Activated T-cell treated with anti-CD3 and anti-CD28 coated beads for 24 hours (primary cell): ENCODE results near the gene PALLD.

Source experiments
- DNase-seq: peaks from one replicate; pipeline ENCODE4 v3.0.0-alpha.2; 2020; ENCODE audit warnings: low read depth

The PALLD gene

DNA sequence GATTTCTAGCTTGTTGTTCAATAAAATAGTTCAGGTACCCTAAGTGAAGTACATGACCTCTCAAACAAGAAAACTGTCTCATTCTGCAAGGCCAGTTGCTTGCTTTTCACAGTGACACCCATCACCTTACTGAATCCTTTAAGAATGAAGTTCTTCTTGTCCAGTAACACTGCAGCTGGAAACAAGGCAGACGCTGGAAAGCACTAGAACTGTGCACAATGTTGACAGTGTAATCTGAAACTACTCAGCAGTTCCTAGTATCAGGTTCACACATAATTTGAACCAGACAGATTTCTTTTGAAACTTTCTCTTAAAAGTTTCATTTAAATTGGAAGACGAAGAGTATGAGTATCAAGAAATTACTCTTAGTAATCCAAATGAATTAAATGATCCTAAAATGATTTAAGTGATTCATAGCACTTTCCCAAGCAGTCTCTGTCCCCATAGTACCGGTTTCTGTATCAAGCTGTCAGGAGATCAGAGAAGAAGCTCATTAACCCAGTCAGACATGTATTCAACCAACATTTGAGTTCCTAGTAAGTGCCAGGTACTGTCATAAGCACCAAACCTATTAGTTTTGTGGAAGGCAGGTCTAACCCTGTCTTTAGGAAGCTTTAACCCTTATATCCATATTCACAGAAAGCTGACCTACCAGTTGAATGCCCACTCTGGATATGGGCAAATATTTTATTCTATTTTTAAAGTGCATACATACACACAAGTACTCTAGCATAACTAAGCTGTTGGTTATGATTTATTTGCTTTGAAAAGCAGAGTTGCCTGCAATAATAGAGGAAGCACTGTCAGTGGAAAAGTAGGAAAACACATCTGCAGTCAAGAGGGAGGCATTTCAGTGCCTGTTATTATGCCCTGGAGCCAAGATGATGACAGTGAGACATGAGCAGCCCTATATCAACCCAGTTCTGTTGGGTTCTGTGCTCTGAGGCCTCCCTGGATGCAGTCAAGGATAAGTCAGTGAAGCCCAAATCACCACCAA, 63.6 kb downstream of the PALLD start:
- DNase-seq: no peak

DNA sequence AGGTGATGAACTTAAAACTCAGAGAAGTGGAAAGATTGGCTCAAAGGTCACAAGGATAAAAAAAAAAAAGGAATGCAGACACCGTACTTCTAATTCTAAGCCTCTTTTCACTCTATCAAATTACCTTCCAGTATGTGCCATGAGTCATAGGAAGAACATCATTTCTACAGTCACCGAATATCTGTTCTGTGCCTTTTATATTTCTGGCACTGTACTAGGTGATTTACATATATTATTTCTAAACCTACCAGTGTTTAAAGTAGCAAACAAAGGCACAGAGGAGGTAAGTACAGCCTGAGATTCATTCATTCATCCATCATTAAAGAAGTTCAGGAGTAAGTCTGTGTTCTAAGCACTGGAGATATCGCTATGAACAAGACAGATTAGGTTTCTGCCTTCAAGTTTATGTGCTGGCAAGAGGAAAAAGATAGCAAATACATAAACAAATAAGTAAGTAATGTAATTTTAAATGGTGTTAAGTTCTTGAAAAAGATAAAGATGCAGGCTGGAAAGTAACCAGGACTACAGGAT, 65.3 kb downstream of the PALLD start:
- DNase-seq: no peak

DNA sequence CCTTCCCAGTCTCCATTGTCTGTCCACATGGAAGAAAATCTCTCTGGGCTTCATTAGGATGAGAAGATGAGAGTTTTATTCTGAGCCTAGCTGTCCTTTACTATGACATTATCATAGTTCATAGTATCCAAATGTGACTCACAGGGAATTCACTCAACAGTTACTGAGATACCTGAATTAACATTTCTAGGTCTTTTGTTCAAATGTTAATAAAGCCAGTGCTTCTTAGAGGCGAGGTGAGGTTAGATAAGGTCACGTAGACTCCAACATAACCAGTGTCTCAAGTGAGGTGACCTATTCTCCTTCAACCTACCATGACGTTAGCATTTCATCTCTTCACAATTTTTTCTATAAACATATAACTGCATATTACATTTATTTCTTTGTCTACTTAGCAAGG, 67.2 kb downstream of the PALLD start:
- DNase-seq: no peak

DNA sequence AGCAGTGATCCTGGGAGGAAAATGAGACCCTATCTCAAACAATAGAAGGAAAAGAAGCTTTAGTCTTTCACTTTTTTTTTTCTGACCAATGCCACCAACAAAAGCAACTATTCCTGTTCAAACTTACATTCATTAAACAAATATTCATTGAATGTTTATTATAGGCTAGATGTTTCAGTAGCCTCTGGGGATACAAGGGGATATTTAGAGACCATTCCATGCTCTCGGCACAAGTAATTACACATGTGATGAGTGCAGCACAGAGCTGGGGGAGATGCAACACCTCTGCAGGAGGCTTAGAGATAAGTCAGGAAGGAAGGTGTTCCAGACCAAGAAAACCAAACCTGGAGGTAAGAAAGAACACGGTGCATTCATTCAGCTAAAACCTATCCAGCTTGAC, 68.3 kb downstream of the PALLD start:
- no peak for DNase-seq

DNA sequence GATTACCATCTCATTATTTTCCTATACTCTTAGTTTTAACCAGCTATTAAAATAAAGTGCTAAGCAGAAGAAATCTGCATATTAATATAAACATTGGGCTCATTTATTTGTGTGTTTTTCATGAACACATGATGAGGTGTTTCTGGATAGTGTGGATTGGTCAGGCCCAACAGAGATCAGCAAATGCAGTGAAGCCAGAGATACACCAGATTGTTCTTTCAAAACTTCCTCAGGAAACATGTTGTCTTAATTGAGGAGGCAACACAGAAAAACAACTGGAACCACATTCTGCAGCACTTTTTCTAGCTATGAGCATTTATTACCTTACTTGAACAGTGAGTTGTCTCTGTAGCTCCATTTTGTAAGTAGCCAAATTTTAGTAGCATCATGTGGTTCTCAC, 69.9 kb downstream of the PALLD start:
- DNase-seq: no peak

DNA sequence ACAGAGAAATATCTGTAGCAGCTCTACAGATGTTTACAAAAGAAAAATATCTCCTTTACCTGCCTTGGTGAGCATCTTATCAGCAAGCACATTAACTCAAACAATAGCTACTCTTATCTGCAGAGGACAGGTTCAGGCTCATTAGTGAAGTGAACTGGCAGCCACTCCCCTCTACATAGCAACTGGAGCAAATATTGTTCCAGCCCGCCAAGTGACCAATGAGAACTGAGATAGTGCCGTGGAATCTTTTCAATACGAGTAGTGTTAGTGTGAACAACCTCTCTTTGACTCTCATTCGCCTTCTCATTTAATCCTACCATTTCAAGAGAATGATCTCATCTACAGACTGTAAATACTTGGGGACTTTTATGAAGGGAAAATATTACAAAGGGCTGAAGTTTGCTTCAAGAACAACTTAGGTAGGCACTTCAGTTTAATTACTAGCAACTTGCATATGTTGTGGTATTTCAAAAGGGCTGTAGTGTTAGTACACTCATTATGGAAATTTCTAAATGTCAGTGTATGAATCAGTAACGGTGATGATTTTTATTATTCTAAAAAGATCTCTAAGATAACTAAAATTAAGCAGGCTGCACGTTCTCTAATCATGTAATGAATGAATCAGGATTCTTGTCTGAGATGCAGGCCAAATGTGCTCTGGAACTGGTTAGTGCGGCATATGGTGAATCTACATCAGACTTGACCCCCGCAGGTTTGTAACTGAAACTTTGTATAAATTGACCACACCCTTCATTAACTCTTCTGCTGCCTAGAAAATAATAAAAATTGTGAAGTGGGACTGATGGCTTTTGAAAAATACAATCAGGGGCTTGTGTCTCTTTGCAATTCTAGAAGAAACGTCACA, 72.4 kb downstream of the PALLD start:
- no peak for DNase-seq

DNA sequence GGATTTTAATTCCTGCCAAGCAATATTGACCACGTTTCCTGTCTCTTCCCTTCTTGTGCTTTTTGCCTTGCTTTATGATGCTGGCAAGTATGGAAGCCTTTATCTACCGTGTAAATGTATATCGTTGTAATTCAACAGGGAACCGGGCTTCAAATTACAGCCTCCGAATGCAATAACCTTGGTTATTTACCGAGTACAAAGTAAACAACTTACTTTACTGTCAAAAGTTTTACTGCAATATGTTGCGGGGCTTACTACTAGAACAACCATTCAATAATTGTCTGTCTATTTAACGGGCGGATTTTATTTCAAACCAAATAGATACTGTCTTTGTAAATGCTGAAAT, 73.1 kb downstream of the PALLD start:
- DNase-seq: no peak

DNA sequence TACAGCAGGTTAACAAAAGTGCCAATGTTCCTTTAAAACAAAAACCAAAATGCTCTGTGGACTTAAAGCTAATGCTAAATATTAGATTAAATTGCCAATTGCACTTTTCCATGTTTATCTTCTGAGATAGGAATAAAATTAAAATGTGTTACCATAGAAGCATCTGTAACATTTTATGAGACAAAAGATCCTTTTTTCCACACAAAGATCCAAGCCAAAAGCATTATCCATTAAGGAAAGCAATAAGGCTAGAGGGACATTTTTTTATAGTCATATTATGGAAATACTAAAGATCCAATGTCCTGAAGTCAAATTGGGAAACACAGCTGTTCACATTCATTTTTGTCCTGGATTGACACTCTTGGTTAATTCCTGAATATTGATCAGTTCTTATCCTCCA, 73.6 kb downstream of the PALLD start:
- no peak for DNase-seq

DNA sequence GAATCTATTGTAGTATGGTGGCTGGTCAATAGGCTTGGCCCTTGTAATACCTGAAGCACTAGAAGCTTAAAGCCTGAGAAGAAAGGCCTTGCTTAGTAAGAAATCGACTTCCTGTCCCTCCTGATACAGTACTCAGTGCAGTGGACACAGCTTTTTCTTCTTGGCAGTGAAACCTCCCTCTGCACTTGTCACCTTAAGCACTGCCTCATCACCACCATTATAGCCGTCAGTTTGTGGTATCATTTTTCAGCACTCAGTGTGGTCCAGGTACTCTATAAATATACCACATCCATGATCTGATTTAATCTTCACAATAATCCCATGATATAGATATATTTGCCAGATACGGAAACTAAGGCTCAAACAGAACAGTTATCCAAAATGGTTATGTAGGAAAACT, 75.2 kb downstream of the PALLD start:
- DNase-seq: no peak

DNA sequence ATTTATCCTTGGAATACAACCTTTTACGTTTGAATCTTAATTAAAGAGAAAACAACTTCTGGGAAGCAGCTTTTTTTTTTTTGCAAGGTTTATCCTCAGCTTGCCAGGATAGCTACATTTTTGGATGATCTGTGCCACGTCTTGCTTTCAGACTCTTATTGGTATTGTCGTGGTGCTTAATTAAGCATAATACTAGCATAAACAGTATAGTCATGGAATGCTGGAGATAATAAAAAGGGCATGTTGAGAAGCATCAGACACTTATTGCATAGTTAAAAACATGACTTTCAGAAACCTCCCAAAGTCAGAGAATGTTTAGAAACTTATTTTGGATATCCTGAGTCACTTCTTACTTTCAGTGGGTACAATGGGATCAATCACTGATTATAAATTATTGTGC, 77.0 kb downstream of the PALLD start:
- DNase-seq: no peak

DNA sequence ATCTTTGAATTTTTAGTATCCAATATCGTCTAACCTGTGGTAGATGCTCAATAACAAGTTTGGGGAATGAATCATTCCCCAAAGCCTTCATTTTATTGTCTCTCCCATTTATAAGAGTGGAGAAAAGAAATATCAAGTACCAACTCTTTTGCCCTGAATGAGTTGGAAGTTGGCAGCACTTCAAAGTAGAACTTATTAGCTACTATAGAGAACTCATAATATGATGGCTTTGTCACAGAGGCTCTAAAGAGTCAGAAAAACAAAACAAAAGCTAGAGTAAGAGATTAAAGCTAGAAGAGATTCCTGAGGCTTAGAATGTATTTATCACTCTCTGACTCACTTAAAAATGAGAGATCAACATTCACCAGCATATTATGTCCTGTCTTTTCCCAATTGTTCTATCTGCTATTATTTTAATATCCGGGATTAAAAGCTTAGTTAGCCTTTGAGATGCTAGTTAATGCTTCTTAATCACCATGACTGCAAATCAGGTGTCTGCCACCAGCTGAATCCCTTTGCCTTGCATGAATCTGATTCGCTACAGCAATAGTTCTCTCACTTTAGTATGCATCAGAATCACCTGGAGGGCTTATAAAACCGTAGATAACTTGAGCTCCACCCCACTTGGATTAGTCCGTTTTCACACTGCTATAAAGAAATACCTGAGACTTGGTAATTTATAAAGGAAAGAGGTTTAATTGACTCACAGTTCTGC, 77.9 kb downstream of the PALLD start:
- no peak for DNase-seq

DNA sequence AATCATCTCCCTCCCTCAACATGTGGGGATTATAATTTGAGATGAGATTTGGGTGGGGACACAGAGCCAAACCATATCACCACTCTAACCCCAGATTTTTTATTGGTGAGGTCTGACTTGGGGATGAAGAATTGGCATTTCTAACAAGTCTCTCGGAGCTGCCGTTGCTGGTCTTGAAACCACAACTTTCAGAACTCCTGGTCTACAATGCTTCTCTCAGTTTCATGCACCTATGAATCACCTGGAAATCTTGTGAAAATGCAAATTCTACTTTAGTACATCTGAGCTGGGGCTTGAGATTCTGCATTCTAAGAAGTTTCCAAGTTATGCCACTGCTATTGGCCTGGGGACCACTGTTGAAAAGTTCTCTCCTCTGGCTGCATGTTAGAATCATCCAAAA, 78.6 kb downstream of the PALLD start:
- no peak for DNase-seq

DNA sequence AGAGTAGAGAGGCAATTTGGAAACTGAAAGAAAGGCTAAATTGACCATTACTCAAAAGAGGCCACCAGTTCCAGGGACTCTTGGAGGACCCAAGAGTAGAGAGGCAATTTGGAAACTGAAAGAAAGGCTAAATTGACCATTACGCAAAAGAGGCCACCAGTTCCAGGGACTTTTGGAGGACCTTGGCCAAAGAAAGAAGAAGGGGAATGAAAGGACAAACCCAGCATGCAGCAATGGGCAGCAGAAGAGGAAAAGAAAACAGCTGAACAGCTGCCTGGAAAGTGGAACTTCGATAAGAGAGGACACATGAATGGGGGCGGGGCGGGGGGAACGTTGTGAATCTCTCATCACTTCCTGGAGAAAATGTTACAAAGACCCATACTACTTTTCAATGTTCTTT, 80.8 kb downstream of the PALLD start:
- DNase-seq: no peak

DNA sequence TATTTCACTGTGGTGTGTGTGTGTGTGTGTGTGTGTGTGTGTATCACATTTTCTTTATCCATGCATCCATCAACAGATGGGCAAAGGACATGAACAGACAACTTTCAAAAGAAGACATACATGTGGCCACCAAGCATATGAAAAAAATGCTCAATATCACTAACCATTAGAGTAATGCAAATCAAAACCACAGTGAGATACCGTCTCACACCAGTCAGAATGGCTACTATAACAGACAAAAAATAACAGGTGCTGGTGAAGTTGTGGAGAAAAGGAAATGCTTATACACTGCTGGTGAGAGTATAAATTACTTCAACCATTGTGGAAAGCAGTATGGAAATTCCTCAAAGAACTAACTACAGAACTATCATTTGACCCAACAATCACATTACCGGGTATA, 83.4 kb downstream of the PALLD start:
- no peak for DNase-seq

DNA sequence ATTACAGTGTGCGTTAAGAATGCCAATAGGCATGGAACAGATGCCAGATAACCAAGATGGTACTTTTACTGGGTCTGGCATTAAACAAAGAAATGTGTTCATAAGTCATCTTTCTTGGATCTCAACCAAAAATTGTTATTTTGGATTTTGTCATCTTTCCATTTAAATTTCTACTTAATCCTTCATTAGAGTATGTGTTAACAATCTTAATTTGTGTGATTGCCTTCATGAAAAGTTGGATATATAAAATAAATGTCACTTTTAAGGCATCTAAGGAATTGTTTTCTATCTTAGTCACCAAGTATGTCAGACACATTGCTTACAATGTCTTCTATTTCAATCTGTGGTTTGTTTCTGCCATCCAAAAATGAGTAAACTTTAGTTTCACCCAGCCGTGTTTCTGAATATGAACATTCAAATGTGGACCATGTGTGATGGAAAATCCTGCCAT, 87.5 kb downstream of the PALLD start:
- no peak for DNase-seq

DNA sequence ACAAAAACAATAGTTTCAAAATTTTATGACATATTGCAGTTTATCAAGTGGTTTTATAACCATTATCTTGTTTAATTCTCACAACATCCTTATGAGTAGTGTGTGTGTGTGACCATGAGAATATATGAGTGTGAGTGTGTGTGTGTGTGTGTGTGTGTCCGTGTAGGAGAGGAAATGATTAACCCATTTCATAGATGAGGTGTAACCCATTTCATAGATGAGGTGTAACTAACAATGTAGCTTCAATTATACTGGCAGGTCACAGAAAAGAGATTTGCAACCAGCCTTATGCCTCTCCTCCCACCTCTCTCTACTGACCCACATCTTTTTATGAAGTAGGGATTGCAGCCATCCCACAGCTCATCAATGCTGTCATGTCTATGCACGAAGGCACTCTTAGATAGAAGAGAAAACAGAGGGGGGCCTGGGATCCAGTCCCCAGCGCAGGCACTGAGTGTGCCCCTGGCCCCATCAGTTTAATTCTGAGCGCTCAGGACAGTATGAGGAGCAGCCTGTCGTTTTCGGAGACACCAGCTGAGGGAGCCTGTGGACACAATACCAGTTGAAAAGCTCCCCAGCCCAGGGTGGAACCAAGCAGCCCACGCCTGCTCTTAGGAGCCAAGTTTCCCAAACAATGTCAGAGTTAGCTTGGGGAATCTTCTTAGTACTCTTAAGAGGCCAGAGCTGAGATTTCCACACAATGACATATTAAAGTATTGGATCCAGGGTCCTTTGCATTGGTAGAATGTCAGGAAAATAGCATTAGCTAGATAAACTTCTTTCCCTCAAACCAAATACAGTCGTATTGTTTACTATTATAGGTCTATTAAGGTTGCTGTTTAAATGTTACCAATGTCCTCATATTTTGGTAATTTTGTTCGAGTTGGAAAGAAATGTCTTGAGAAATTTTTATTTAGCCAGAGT, 88.6 kb downstream of the PALLD start:
- DNase-seq: no peak

DNA sequence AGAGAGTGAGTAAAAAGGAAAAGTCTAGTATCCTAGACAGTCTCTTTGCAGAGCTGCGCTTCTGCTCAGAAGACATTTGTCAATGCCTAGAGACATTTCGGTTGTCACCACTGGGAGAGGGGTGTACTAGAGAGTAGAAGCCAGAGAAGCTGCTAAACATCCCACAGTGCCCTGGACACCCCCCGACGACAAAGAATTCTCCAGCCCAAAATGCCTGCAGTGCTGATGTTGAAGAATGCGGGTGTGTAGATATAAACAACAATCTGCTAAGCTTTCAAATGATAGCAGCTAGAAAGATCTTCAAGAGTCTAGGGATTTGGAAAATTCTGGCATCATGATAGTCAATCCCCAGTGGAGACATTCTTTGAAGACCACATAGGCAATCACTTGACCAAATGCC, 90.1 kb downstream of the PALLD start:
- no peak for DNase-seq

DNA sequence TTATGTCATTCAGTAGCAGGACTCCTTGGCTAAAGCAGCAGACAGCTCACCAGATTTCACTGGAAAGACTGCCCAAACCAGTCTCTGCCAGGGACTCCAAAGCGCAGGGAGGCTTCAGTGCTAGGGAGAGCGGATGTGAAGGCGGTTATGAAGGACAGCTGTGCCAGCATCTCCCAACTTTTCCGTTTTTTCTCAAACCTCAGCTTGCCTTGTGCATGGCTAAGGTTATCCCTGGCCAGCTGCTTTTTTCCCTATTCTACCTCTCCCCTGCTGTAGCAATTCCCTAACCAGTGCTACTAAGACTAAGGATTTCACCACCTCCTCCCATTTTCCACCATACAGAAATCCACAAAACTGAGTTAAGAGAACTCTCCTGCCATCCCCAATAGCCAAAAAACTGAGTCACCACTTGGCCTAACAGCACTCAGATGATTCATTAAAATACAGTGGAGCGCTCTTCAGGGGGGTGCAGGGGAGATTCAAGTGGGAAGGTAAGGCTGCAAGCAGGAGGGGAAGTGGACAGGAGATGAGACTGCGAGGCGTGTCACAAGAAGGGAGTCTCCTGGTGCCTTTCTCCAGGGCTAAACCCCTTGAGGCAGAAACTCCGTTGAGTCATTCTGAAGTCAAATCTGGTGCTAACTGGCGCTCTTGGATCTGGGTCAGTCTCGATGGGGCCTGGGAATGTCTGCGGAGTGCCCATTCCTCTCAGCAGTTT, 90.7 kb downstream of the PALLD start:
- no peak for DNase-seq

DNA sequence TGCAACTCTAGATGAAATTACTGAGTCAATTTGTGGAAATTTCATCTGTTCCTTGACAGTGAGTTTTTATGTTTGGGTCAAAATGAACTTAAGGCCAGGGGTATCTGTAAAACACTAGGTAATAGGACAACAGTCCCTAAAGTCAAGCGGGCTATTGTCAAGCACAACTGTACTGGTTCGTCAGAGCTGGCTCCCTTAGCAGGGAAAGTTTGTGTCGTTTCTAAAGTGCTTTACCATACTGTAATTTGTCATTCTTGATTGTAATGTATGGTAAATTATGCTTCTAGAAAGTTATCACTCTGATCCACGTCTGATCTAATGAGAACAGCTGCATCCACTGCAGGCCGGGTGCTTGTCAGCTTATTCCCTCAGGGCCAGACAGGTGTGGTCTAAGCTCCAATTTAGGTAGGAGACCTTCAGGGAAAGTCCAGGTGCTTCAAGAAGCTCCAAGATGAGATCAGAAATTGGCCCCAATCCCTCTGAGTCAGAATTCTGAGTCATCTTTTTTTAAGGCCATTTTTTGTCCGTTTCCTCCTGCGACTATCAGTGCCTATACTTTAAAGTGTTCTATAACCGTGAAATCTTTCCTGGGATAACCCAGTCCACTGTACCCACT, 92.2 kb downstream of the PALLD start:
- no peak for DNase-seq

DNA sequence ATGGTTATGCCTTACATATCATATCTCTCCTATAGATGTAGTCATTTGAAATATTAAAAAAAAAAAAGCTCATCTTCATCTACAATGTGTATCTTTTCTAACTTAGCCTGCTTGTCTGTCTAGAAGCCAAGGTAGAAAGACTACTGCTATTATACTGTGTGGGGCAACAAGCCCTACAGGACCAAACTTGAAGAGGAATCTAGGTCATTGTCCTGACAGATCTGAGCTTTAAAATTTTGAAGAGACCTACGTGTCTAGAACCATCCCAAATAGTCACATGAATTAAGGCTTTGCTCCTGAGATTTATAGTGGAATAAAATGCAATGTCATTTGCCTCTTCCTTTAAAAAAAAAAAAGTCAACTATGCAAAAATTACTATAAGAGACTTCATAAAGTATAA, 95.8 kb downstream of the PALLD start:
- DNase-seq: no peak
